H1 (cell line): ENCODE data around the gene PAFAH1B1.

Experiments
- BCL11A ChIP-seq, 2 experiments: IDR thresholded peaks; one replicate each; pipeline ENCODE4 v1.6.1; 2011; ENCODE audit warnings: low read depth in 2 of 2, low read length in 2 of 2, mild to moderate bottlenecking in 2 of 2
- BRCA1 ChIP-seq: IDR thresholded peaks from 2 replicates; pipeline ENCODE4 v1.6.1; 2012; ENCODE audit warnings: low read depth, low read length, improper control_type of control experiment
- CREB1 ChIP-seq: IDR thresholded peaks from 2 replicates; pipeline ENCODE4 v1.6.1; 2012; ENCODE audit warnings: inconsistent platforms
- EP300 ChIP-seq, 2 experiments: IDR thresholded peaks; 1 replicate in 1 of 2; 2 replicates in 1 of 2; pipeline ENCODE4 v1.6.1; 2011 to 2012; ENCODE audit warnings: low read depth in 2 of 2, low read length in 2 of 2, mild to moderate bottlenecking in 2 of 2, borderline replicate concordance in 1 of 2, inconsistent platforms in 1 of 2, moderate library complexity in 1 of 2
- EZH2 ChIP-seq: fragments of 200-600 bp; sonication (generic); IDR thresholded peaks from 2 replicates; pipeline ENCODE4 v1.7.1; 2012; ENCODE audit warnings: low read depth, mild to moderate bottlenecking, moderate library complexity, low read length, inconsistent platforms; ENCODE audit not compliant: severe bottlenecking
- POLR2A ChIP-seq, 2 experiments: IDR thresholded peaks; 1 replicate in 1 of 2; 2 replicates in 1 of 2; pipeline ENCODE4 v1.6.1; 2011; ENCODE audit warnings: low read depth in 2 of 2, low read length in 2 of 2, mild to moderate bottlenecking in 2 of 2; ENCODE audit errors: control extremely low read depth in 1 of 2
- POLR2AphosphoS5 ChIP-seq: IDR thresholded peaks from 2 replicates; pipeline ENCODE4 v1.6.1; 2011; ENCODE audit warnings: low read depth, low read length
- RAD21 ChIP-seq, 2 experiments: IDR thresholded peaks in 1 of 2; conservative IDR thresholded peaks in 1 of 2; 2 replicates each; pipeline ENCODE4 v1.6.1; 2011; ENCODE audit warnings: low read depth in 2 of 2, low read length in 2 of 2, improper control_type of control experiment in 1 of 2, inconsistent platforms in 1 of 2, mild to moderate bottlenecking in 1 of 2, moderate library complexity in 1 of 2
- SIN3A ChIP-seq, 2 experiments: IDR thresholded peaks in 1 of 2; conservative IDR thresholded peaks in 1 of 2; 2 replicates each; pipeline ENCODE4 v1.6.1; 2011 to 2012; ENCODE audit warnings: low read length in 2 of 2, improper control_type of control experiment in 1 of 2, low read depth in 1 of 2, mild to moderate bottlenecking in 1 of 2
- SP1 ChIP-seq: IDR thresholded peaks from 2 replicates; pipeline ENCODE4 v1.6.1; 2011; ENCODE audit warnings: low read depth, low read length
- TF ChIP-seq, protein P1 (sequence below), 3 experiments: IDR thresholded peaks; 1 replicate in 2 of 3; 2 replicates in 1 of 3; pipeline versions ENCODE4 v1.5.1 to v1.6.1; 2011; ENCODE audit warnings: low read length in 3 of 3, mild to moderate bottlenecking in 3 of 3, inconsistent platforms in 2 of 3, low read depth in 1 of 3, moderate library complexity in 1 of 3; ENCODE audit not compliant: insufficient read depth in 1 of 3; ENCODE audit errors: control extremely low read depth in 1 of 3
- TF ChIP-seq, protein P2 (sequence below): IDR thresholded peaks from 2 replicates; pipeline ENCODE4 v1.6.1; 2012; ENCODE audit warnings: low read length, inconsistent platforms

DNA sequence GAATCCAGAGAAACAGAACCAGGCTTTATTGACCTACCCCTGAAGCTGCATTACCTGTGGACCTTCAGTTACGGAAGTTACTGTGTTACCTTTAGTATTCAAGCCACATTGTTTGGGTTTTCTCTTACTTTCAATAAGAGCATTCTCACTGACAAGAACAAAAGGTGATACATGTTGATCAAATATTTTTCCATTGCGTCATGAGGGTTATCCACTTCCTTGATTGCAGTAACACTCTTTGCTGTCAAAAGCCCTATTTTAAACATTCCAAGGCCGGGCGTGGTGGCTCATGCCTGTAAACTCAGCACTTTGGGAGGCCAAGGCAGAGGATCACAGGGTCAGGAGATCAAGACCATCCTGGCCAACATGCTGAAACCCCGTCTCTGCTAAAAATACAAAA, 28.6 kb upstream of the PAFAH1B1 start:
- TF ChIP-seq POLR2A (IDR thresholded peaks at IDR 0.05; ENCODE audit: control extremely low read depth in 1 of 2, low read depth in 2 of 2, low read length in 2 of 2) (no peak), CREB1 (no peak), POLR2AphosphoS5 (no peak), EP300 (IDR thresholded peaks at IDR 0.05; ENCODE audit: borderline replicate concordance in 1 of 2, low read depth in 2 of 2, low read length in 2 of 2) (no peak), SP1 (no peak), RAD21 (IDR thresholded peaks at IDR 0.05 in 1 of 2, conservative IDR thresholded peaks at IDR 0.05 in 1 of 2; ENCODE audit: low read depth in 2 of 2, low read length in 2 of 2) (no peak), SIN3A (conservative IDR thresholded peaks at IDR 0.05 in 1 of 2, IDR thresholded peaks at IDR 0.05 in 1 of 2; ENCODE audit: low read depth in 1 of 2, low read length in 2 of 2) (no peak), EZH2 (no peak), BRCA1 (no peak), BCL11A (IDR thresholded peaks at IDR 0.05; ENCODE audit: low read depth in 2 of 2, low read length in 2 of 2) (no peak)
- TF ChIP-seq, protein P1, sequence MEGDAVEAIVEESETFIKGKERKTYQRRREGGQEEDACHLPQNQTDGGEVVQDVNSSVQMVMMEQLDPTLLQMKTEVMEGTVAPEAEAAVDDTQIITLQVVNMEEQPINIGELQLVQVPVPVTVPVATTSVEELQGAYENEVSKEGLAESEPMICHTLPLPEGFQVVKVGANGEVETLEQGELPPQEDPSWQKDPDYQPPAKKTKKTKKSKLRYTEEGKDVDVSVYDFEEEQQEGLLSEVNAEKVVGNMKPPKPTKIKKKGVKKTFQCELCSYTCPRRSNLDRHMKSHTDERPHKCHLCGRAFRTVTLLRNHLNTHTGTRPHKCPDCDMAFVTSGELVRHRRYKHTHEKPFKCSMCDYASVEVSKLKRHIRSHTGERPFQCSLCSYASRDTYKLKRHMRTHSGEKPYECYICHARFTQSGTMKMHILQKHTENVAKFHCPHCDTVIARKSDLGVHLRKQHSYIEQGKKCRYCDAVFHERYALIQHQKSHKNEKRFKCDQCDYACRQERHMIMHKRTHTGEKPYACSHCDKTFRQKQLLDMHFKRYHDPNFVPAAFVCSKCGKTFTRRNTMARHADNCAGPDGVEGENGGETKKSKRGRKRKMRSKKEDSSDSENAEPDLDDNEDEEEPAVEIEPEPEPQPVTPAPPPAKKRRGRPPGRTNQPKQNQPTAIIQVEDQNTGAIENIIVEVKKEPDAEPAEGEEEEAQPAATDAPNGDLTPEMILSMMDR (IDR thresholded peaks at IDR 0.05; ENCODE audit: control extremely low read depth in 1 of 3, insufficient read depth in 1 of 3, low read depth in 1 of 3, low read length in 3 of 3) = no peak
- TF ChIP-seq, protein P2, sequence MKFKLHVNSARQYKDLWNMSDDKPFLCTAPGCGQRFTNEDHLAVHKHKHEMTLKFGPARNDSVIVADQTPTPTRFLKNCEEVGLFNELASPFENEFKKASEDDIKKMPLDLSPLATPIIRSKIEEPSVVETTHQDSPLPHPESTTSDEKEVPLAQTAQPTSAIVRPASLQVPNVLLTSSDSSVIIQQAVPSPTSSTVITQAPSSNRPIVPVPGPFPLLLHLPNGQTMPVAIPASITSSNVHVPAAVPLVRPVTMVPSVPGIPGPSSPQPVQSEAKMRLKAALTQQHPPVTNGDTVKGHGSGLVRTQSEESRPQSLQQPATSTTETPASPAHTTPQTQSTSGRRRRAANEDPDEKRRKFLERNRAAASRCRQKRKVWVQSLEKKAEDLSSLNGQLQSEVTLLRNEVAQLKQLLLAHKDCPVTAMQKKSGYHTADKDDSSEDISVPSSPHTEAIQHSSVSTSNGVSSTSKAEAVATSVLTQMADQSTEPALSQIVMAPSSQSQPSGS = no peak
